OCI-M2 (cell line): ENCODE results near the gene ELP4.
"Not testable (repeated sequence)": the region's sequence is repeated elsewhere in the genome, so short reads cannot be mapped to it uniquely, and the experiment has no call there.

Experiments
- DNase-seq: peaks from one replicate; lab custom pipeline; 2025; ENCODE audit not compliant: unreplicated experiment; lab: John Stamatoyannopoulos, UW

The ELP4 gene

DNA sequence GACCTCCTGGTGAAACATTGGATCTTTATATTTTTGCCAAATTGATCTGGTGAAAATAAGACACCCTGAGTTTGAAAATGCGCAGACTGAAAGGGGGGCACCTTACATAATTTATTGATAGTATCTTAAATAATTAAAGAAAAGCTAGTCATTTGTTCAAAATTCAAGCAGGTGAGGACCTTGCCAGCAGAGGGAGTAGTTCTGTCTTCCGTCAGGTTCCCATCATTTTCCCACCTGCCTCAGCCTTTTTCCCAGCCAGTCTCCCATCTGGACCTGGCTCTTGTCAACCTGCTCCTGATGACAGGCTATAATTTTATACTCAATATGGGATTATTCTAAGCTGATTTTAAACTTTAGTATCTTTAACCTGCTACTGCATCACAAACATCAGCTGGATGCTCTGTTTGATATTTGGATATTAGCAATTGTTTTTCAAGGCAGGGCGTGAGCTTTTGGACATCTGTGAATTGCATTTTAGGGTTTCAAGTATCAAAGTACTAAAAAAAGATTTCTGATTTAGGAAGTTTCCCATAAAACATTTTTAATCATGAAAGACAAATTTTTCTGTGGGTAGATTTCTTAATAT lies 132.0 kb downstream of the ELP4 start:
- no peak for DNase-seq

DNA sequence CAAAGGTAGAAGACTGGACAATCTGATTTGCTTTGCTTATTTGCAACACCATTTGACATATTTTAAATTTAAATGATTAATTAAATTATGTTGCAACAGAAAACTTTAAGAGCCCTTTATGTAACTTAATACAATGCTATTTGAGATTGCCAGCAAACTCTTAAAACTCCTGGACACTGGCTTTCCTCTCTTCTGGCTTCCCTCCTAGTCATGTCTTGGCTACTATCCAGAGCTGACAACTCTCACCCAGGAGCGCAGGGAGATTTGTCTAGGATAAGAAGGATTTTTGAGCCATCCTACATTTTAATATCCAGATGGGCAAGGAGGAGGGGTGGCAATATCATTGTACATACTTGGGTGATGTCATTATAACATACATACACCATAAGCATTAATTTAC lies 134.3 kb downstream of the ELP4 start:
- no peak for DNase-seq

DNA sequence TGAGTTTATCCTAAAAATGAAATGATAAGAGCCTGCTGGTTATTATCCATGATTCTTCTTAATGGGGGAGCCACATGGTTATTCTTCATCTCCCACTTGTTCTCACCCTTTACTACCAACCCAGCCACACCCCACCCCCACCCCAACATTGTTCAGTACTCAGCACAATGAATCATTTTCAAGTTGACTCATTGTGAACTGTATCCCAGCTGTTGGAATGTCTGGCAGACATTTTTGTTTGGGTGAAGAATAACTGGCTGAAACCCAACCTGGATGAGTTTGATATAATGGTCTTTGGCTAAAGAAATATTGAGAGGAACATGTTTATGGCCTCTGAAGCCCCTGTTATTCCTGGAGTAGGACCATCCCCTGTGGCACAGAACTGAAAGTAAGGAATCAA lies 136.2 kb downstream of the ELP4 start:
- DNase-seq, result no peak

- DNase-seq, result no peak
Measured at GRCh38 chr11:31646216-31646615, 136.6 kb downstream of the ELP4 start.

DNA sequence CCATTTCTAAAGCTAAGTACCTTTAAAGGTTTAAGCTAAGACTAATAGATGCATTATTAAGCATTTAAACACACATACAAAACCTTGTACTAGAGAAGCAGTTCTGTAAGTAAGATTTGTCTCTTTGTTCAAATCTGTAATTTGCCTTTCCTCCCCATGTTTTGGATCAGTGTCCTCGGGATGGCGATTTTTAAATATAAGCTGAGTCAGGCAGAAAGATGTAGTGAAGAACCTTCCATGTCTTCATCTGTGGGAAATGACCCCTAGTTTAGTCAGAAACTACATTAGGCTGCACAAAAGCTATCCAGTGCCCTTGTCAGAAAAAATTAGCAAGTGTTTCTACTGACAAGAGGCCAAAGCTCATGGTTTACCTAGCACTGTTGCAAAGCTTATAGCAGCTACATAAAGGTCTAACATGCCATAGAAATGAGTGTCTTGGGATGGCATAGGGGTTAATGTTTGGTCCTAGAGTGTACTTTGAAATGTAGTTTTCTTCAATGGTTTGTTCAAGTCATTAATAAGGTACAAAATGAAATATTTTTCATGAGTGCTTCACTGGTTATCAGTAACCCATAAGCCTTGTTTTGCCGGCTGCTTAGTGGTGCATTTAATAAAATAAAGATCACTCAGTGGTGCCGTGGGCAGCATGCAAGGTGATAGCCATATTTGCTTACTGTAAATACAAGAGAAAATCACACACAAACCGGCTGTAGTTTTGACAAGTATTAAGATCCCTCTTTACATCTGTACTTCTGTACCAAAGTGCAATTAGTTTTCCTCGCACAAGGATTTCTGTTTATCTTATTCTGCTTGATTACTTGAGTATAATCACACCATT lies 139.8 kb downstream of the ELP4 start:
- DNase-seq, result no peak

GRCh38 chr11:31651208-31651607 lies 141.6 kb downstream of the ELP4 start:
- no peak for DNase-seq

- DNase-seq, result no peak
Measured at GRCh38 chr11:31651822-31652221, 142.3 kb downstream of the ELP4 start.

DNA sequence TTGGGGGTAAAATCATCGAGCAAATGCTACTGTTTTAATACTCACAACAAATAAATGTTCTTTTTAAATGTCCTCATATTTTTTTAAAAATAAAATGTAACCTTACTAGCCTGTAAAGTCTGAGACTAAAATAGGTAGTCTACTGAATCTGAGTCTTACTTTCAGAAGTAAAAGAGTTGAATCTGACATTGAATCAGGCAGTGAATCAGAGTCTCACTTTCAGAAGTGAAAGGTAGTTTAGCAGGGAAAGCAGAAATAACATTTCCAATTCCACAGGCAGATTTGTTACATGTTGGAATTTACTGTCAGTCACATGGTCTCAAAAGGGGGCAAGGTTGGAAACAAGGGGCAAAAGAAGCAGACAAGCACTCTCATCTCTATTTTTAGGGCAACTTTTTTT lies 143.0 kb downstream of the ELP4 start:
- no peak for DNase-seq

DNA sequence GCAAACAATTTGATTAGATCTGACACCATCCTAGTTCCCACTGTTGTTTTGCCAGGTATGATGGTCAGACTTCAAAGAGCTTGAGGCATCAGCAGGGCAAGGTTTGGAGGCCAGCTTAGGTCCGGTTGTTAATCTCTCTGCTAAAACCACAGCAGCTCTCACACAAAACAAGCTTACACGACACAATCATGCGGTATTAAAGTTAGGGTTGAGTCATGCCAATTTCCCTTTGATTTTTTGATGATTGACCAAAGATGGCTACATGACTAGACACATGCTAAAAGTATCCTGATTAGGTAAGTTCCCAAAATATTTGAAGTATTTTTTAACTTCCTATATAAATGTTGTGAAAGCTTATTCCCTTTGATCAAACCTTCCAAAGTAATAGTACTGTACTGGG lies 145.9 kb downstream of the ELP4 start:
- DNase-seq, result no peak

DNA sequence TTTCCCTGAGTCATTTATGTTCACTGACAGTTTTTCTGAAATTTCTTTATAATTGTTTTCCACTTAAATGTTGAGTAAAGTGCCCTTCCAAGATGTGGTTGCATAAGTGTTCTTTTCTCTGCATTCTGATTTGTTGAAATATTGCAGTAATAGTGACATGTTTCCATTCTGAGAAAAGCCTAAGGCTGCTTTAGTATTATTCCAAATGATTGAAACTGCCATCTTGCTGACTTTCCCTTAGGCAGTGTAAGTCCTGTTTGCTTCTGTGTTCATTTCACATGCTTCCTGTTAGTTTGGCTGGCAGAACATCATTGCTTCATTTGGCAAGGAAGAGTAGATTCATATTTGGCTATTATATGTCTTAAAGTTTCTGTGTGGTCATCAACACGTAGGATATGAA lies 146.5 kb downstream of the ELP4 start:
- DNase-seq, result no peak

DNA sequence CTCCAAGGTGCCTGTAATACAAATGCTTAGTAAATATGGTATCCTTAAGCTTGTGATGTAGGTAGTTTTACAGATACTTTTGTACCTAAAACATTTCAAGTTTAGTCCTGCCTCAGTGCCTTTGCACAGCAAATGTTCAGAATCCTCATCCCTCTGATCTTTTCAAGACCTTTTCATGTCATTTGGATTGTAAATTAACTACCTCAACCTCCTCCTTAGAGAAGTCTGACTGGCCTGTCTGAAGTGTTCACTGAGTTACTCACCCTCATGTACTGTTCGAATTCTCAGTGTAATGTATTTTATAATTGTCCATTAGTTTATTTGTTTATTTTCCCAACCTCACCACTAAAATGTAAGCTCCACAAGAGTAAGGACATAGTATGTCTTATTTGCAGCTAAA lies 147.5 kb downstream of the ELP4 start:
- DNase-seq, result no peak

DNA sequence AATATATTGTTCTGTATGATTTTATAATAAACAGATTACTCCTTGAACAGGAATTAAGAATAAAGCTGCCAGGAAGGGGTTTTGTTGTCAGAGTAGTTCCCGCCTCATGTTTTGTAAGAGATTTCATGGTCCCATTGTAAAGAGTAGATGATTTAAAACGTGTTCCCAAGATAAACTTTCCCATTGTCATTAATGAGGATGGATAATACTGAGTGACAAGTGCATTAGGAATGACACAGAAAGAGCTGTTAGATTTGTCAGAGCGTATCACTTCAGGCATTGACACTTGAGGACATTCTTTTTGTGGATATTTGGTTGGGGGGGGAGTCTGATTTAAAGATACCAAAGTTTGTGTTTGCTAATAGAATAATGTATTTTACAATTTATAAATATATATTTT lies 154.6 kb downstream of the ELP4 start:
- DNase-seq, result no peak

GRCh38 chr11:31664954-31665353 lies 155.4 kb downstream of the ELP4 start:
- no peak for DNase-seq

- DNase-seq, result no peak
Measured at GRCh38 chr11:31671681-31672080, 162.1 kb downstream of the ELP4 start.

- not testable (repeated sequence) for DNase-seq
Measured at GRCh38 chr11:31673108-31673507, 163.5 kb downstream of the ELP4 start.

GRCh38 chr11:31676280-31676982 lies 166.9 kb downstream of the ELP4 start:
- no peak for DNase-seq

GRCh38 chr11:31680770-31681169 lies 171.2 kb downstream of the ELP4 start:
- no peak for DNase-seq

DNA sequence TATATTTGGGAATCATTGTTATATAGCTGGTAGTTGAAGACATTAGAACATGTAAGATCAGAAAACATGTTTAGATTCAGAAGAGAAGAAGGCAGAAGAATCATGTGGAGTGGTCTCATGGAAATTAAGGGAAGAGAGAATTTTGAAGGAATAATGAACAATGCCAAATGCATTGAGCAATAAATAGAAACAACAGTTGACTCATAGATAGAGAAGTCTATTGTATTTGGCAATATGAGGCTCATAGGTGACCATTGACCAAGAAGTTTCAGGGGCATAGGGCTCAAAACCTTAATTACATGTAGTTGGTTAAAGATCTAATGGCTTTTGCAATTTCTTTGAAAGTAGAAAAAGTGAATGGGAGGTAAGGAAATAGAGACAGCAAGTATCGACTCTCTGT lies 177.7 kb downstream of the ELP4 start:
- no peak for DNase-seq

GRCh38 chr11:31687861-31688260 lies 178.3 kb downstream of the ELP4 start:
- DNase-seq, result no peak

DNA sequence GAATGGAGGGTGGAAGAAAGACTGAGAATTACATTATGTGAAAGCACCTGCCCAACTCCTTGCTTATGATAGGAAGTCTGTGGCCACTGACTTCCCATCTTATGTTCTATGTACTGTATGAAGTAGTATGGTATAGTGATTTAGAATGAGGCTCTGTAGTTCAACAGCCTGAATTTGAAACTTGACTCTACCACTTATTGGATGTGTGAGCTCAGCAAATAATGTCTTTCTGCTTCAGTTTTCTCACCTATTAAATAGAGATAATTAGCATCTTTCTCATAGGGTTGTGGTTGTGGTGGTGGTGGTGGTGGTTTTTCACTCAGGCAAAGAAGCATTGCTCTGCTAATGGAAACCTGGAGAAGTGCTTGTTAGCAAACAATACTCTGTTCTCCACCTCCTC lies 180.0 kb downstream of the ELP4 start:
- no peak for DNase-seq

GRCh38 chr11:31690041-31690440 lies 180.5 kb downstream of the ELP4 start:
- no peak for DNase-seq

DNA sequence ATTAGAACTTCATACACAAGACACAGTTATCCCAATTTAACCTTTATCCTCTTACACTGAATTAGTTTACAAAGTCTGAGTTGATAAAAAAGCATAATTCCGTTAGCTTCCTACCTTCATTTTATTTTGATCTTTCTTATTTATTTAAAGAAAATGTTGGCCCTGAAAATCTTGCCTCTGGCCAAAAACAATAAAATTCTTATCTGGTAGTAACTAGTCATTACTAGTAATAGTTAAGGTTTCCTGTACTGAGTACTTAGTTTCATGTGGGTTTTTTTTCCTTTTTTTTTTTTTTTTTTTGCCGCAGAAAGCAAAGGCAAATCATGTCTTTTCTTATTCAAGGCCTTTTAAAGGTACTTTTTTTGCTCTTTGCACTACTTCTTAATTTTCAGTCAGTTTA lies 180.9 kb downstream of the ELP4 start:
- DNase-seq, result no peak
